HEK293T (cell line): ENCODE results near the gene PRPF6.

ENCODE experiments used
- CTCF ChIA-PET: fragments of 350-600 bp; formaldehyde crosslinking; extraction: SDS; loops from one replicate; lab custom pipeline; 2021; ENCODE audit warnings: antibody characterized with exemption, inconsistent platforms; lab: Yijun Ruan, JAX
- POLR2A ChIA-PET: fragments of 350-600 bp; formaldehyde crosslinking; extraction: SDS; loops from one replicate; lab custom pipeline; 2020; ENCODE audit warnings: antibody characterized with exemption, inconsistent platforms; lab: Yijun Ruan, JAX
- DNase-seq: peaks from one replicate; pipeline ENCODE4 v3.0.0; 2012; ENCODE audit warnings: mixed read lengths; ENCODE audit errors: extremely low spot score
- ARNT ChIP-seq: fragments of 450-650 bp; IDR thresholded peaks from 2 replicates; pipeline ENCODE4 v1.6.1; 2017; ENCODE audit warnings: mild to moderate bottlenecking
- BHLHE40 ChIP-seq: fragments of 450-650 bp; IDR thresholded peaks from 2 replicates; pipeline ENCODE4 v1.6.1; 2016; ENCODE audit warnings: mild to moderate bottlenecking, moderate library complexity, borderline replicate concordance
- CTBP1 ChIP-seq: fragments of 450-650 bp; IDR thresholded peaks from 2 replicates; pipeline ENCODE4 v1.6.1; 2016; ENCODE audit warnings: borderline replicate concordance
- ELF4 ChIP-seq: fragments of 450-650 bp; IDR thresholded peaks from 2 replicates; pipeline ENCODE4 v1.6.1; 2017; ENCODE audit warnings: antibody characterized with exemption
- FOXA1 ChIP-seq: fragments of 450-650 bp; IDR thresholded peaks from 2 replicates; pipeline ENCODE4 v1.6.1; 2016; ENCODE audit warnings: mild to moderate bottlenecking
- FOXK2 ChIP-seq: fragments of 450-650 bp; IDR thresholded peaks from 2 replicates; pipeline ENCODE4 v1.6.1; 2016; ENCODE audit warnings: mild to moderate bottlenecking
- FOXM1 ChIP-seq: fragments of 450-650 bp; IDR thresholded peaks from 2 replicates; pipeline ENCODE4 v1.6.1; 2017; ENCODE audit warnings: mild to moderate bottlenecking, borderline replicate concordance
- HDGF ChIP-seq: fragments of 450-650 bp; IDR thresholded peaks from 2 replicates; pipeline ENCODE4 v1.6.1; 2017; ENCODE audit warnings: antibody characterized with exemption, borderline replicate concordance
- L3MBTL2 ChIP-seq: fragments of 450-650 bp; conservative IDR thresholded peaks from 2 replicates; pipeline ENCODE4 v1.6.1; 2016; ENCODE audit warnings: mild to moderate bottlenecking
- LEF1 ChIP-seq: fragments of 450-650 bp; IDR thresholded peaks from 2 replicates; pipeline ENCODE4 v1.6.1; 2017; ENCODE audit warnings: mild to moderate bottlenecking, borderline replicate concordance
- NFRKB ChIP-seq: fragments of 450-650 bp; IDR thresholded peaks from 2 replicates; pipeline ENCODE4 v1.6.1; 2016; ENCODE audit warnings: mild to moderate bottlenecking, moderate library complexity
- SP1 ChIP-seq: fragments of 450-650 bp; IDR thresholded peaks from 2 replicates; pipeline ENCODE4 v1.6.1; 2017
- SUZ12 ChIP-seq: fragments of 450-650 bp; IDR thresholded peaks from 2 replicates; pipeline ENCODE4 v1.6.1; 2016; ENCODE audit warnings: mild to moderate bottlenecking
- TARDBP ChIP-seq: fragments of 450-650 bp; IDR thresholded peaks from 2 replicates; pipeline ENCODE4 v1.6.1; 2016
- ZNF384 ChIP-seq: fragments of 450-650 bp; IDR thresholded peaks from 2 replicates; pipeline ENCODE4 v1.6.1; 2016
- TF ChIP-seq, protein P1 (sequence below): fragments of 450-650 bp; IDR thresholded peaks from 2 replicates; pipeline ENCODE4 v1.6.1; 2016

PRPF6 gene

DNA sequence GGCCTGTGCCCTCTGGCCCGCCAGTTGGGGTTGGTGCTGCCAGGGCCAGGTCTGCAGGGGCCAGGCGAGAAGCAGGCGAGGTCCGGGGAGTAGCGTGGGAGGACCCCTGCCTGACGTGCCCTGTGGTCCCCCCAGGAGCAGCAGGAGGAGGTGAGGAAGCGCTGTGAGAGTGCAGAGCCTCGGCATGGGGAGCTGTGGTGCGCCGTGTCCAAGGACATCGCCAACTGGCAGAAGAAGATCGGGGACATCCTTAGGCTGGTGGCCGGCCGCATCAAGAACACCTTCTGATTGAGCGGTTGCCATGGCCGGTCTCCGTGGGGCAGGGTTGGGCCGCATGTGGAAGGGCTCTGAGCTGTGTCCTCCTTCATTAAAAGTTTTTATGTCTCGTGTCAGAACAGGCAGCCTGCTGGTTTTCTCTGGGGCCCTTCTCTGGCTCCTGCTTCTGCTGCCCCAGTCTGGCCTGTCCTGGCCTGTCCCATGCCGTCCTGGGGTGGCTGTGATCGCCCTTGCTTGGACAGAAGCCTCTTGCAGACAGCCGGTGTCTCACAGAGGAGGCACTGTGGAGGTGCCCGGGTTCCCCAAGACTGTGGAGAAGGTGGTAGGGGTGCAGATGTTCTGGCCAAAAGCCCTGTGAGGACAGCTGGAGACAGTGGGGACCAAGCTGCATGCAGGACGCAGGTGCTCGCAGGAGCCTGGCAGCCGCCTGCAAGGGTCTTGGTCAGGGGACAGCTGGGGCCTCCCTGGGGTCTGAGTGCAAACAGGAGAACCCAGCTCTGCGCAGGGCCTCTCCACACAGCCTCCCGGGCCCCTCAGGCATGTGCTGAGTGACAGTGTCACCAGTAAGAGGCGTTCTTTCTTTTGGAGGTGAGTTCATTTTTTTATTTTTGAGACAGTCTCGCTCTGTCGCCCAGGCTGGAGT, 52.0 kb downstream of the PRPF6 start:
- TF ChIP-seq ZNF384 (no peak), FOXM1 (no peak), FOXK2 (no peak), TARDBP (no peak), FOXA1 (no peak), LEF1 (no peak), ELF4 (no peak), SUZ12 (no peak), L3MBTL2 (no peak)
- TF ChIP-seq, protein P1, sequence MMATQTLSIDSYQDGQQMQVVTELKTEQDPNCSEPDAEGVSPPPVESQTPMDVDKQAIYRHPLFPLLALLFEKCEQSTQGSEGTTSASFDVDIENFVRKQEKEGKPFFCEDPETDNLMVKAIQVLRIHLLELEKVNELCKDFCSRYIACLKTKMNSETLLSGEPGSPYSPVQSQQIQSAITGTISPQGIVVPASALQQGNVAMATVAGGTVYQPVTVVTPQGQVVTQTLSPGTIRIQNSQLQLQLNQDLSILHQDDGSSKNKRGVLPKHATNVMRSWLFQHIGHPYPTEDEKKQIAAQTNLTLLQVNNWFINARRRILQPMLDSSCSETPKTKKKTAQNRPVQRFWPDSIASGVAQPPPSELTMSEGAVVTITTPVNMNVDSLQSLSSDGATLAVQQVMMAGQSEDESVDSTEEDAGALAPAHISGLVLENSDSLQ = no peak
- CTCF ChIA-PET = no interaction called here
- POLR2A ChIA-PET = interaction anchor here (0.6 kb wide), 1 partner anchor 20 kb away, joined by 3 read pairs; no protein-coding TSS in a partner anchor
- DNase-seq = no peak

DNA sequence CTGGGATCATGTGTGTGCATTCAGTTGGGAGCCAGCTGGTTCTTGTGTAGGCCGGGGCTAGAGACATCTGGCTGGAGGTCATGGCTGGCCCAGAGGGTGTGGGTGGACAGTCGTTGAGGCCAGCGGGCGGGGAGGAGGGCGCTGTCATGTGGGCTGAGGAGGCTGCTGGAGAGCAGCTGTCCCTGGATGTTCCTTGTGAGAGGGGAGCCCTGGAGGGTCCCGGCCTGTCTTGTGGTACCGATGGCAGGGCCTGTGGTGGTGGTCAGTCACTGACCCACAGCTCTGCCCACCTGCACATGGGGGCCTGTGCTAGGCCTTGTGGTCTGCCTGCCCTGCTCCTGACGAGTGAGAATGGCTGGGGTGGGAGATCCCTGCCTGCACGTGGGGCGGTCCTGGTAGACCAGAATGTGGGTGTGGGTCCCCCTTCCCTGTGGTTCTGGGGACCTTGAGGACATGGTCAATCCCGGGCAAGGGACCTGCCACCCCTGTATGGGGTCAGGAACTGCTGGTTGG, 53.1 kb downstream of the PRPF6 start:
- TF ChIP-seq LEF1 (no peak), SP1 (no peak), L3MBTL2 (no peak), FOXK2 (no peak), FOXA1 (no peak)
- no peak for DNase-seq
- POLR2A ChIA-PET = no interaction called here
- CTCF ChIA-PET = interaction anchor here (0.9 kb wide), 1 partner anchor 86 kb away, joined by 4 read pairs; no protein-coding TSS in a partner anchor

DNA sequence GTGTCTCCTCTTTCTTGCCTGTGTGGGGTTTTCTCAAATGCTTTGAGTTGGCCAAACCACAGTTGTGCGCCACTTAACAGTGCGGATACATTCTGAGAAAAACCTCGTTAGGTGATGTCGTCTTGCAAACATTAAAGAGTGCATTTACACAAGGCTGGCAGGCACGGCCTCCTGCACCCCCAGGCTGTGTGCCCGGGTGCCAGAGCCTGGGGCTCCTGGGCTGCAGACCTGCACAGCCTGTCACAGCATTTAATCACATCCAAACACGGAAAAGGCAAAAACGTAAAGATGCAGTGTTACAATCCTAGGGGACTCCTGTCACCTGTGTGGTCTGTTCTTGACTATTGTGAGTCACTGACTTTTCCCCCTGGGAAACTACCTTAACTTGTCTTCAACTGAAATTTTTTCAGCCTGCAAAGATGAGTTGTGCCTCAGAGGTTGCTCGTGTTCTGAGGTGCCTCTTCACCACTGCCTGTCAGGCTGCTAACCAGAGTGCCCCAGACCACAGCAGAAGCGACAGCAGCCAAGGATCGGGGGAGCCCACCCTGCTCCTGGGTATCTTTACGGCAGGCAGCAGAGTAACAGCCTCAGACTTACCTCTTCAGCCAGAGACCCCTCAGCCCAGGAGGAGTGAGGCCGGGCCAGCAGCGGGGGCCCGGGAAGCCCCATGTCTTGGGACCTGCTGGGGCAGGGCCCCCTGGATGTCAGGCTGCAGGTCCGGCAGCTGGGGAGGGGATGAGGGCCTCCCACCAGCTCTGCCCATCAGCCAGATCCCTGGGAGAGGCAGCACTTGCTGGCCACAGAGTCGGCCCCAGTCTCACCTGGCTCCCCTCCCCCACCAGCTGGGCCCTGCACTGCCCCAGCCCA, 54.4 kb downstream of the PRPF6 start:
- ChIA-PET POLR2A (no interaction called here), CTCF (no interaction called here)
- no peak for DNase-seq
- TF ChIP-seq ZNF384 (no peak), NFRKB (no peak), ARNT (no peak), HDGF (no peak), FOXK2 (no peak), FOXA1 (no peak), SUZ12 (no peak), L3MBTL2 (no peak), SP1 (no peak), ELF4 (no peak), CTBP1 (no peak), BHLHE40 (no peak), TARDBP (no peak), LEF1 (no peak), FOXM1 (no peak)
- TF ChIP-seq, protein P1 = no peak

DNA sequence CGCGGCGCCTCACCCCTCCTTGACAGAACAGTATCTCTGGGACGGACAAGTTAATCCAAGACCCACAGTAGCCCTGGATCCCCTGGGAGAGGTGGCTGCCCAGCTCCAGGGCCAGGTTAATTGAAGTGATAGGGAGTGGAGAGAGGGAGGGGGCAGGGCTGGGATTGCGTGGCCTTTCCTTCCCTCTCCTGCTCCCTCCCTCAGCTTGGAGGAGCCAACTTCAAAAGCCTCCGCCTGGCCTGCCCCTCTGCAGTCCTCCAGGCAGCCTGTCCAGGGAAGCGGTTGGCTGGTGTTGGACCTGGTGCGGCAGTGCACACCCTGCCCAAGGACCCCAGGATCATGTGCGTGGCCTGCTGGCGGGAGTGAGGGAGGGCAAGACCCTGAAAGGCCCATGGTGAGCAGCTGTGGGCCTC, 55.0 kb downstream of the PRPF6 start, which contains the start of gene C20orf204:
C20orf204 (plus strand) TSS at position 250 of the 413 bp plus-strand sequence; CDS start at position 392, 142 bp downstream.
- no peak for TF ChIP-seq SP1
- TF ChIP-seq, protein P1 = no peak

DNA sequence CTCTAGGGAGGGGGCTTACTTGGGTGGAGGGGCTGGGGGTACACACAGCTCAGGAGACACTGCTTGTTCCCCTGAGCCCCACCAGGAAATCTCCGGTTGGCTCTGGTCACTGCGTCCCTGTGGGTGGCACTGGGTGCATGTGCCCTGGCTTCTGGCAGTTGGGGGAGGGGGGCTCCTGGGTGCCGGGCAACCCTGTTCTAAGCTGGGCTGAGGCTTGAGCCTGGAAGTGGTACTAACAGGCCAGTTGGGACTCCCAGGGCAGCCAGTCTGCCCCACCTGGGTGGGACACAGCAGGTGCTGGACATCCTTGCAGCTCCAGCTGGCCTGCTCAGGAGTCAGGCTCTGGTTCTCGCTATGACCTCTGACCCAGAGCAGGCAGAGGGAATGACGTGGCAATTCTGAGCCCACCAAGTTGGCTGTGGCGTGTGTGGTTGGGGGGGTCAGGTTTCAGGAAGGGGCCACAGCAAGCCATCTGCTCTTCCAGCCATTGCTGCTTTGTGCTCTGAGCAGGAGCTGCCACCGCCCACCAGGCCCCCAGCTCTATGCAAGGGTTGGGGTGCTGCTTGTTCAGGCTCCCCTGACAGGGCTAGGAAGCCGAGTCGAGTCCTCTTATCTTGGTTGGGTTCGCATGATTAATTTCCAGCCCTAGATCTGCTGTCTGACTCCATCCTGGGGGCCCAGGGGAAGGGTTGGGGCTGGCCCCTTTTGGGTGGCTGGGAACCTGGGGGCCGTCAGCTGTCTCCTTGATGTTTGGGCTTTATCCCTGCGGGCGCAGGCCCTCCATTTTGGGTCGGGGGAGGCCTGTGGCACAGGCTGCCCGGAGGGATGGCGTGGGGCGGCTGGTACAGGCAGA, 55.6 kb downstream of the PRPF6 start:
- TF ChIP-seq ELF4 (no peak), SP1 (no peak), TARDBP (no peak), HDGF (no peak), CTBP1 (no peak), FOXK2 (no peak), ZNF384 (no peak), SUZ12 (no peak), FOXM1 (no peak), FOXA1 (no peak), BHLHE40 (no peak), L3MBTL2 (no peak), LEF1 (no peak)
- TF ChIP-seq, protein P1 = no peak
- CTCF ChIA-PET = no interaction called here
- DNase-seq = no peak
- POLR2A ChIA-PET = interaction anchor here (0.9 to 1.5 kb wide), 2 partner anchors 9 to 25 kb away, joined by 4 read pairs; no protein-coding TSS in a partner anchor

More for the DNA sequence above, 55.0 kb downstream of the PRPF6 start, which contains the start of gene C20orf204:
- CTCF ChIA-PET = no interaction called here
- POLR2A ChIA-PET = interaction anchor here (1.5 kb wide), 1 partner anchor 8 kb away, joined by 4 read pairs; no protein-coding TSS in a partner anchor
- DNase-seq = no peak
